IMR-90 (cell line): ENCODE measurements around the gene CCDC30. TPM values are rescaled to one million over a fixed set of nuclear protein-coding genes. Genes with fewer than 3 reads are reported as not detected.

ENCODE experiments used
- ATAC-seq: fragments of 200-7000 bp; cut with Tn5 transposase; 2 replicates; pipeline ENCODE4 v1.9.1; 2020; ENCODE audit warnings: low read depth, mild to moderate bottlenecking, moderate library complexity
- BruUV-seq: library from RNA; stranded (reverse); fragments of 400-500 nt; replicated peaks from 2 replicates; lab custom pipeline; 2021; lab: Mats Ljungman, UMichigan
- CTCF ChIA-PET: fragments of 300-600 bp; formaldehyde crosslinking; extraction: SDS; loops from one replicate; lab custom pipeline; 2021; ENCODE audit warnings: antibody characterized with exemption; lab: Yijun Ruan, JAX
- POLR2A ChIA-PET: fragments of 300-600 bp; sonication (Branson Sonifier 250); formaldehyde crosslinking; loops from one replicate; lab custom pipeline; 2022; ENCODE audit warnings: antibody characterized with exemption; ENCODE audit not compliant: unreplicated experiment; lab: Charles Lee
- DNase-seq: peaks from one replicate; pipeline ENCODE4 v3.0.0; 2013
- H2AFZ ChIP-seq: replicated peaks from 2 replicates; pipeline ENCODE3; 2013; ENCODE audit warnings: low read length, mild to moderate bottlenecking; ENCODE audit not compliant: poor library complexity
- H2AK5ac ChIP-seq: 2 replicates; pipeline ENCODE4 v1.6.1; 2013; ENCODE audit warnings: low read depth, low read length, inconsistent platforms
- H2AK9ac ChIP-seq: replicated peaks from 2 replicates; pipeline ENCODE3; 2013; ENCODE audit warnings: mild to moderate bottlenecking, low read depth, low read length, moderate library complexity; ENCODE audit not compliant: poor library complexity
- H2BK120ac ChIP-seq: 2 replicates; pipeline ENCODE4 v1.6.1; 2013; ENCODE audit warnings: low read depth, low read length, inconsistent platforms
- H2BK15ac ChIP-seq: 3 replicates; pipeline ENCODE4 v1.6.1; 2013; ENCODE audit warnings: low read depth, low read length, inconsistent platforms
- H2BK20ac ChIP-seq: 2 replicates; pipeline ENCODE4 v1.6.1; 2013; ENCODE audit warnings: low read depth, mild to moderate bottlenecking, inconsistent platforms, low read length, moderate library complexity
- H2BK5ac ChIP-seq: 2 replicates; pipeline ENCODE4 v1.6.1; 2013; ENCODE audit warnings: mild to moderate bottlenecking, low read depth, low read length, inconsistent platforms; ENCODE audit not compliant: poor library complexity, severe bottlenecking
- H3K14ac ChIP-seq: replicated peaks from 2 replicates; pipeline ENCODE4 v1.6.1; 2013; ENCODE audit warnings: low read depth, low read length, inconsistent platforms
- H3K18ac ChIP-seq: 2 replicates; pipeline ENCODE4 v1.6.1; 2013; ENCODE audit warnings: low read depth, low read length, control low read depth
- H3K23ac ChIP-seq: 2 replicates; pipeline ENCODE4 v1.6.1; 2013; ENCODE audit warnings: low read depth, low read length, inconsistent platforms
- H3K27ac ChIP-seq: 2 replicates; pipeline ENCODE4 v1.5.1; 2013; ENCODE audit warnings: mild to moderate bottlenecking, control low read depth, low read length; ENCODE audit not compliant: insufficient read depth
- H3K27me3 ChIP-seq: 2 replicates; pipeline ENCODE4 v1.6.1; 2013; ENCODE audit warnings: low read length; ENCODE audit not compliant: control insufficient read depth, insufficient read depth
- H3K36me3 ChIP-seq: 2 replicates; pipeline ENCODE4 v1.6.1; 2013; ENCODE audit warnings: low read length, mixed read lengths; ENCODE audit not compliant: control insufficient read depth, insufficient read depth
- H3K4ac ChIP-seq: 2 replicates; pipeline ENCODE4 v1.6.1; 2013; ENCODE audit warnings: low read depth, low read length, inconsistent platforms
- H3K4me1 ChIP-seq: 2 replicates; pipeline ENCODE4 v1.6.1; 2013; ENCODE audit warnings: low read length, mixed read lengths; ENCODE audit not compliant: control insufficient read depth, insufficient read depth
- H3K4me2 ChIP-seq: 2 replicates; pipeline ENCODE4 v1.6.1; 2013; ENCODE audit warnings: low read depth, mild to moderate bottlenecking, control low read depth, low read length, moderate library complexity
- H3K4me3 ChIP-seq: 2 replicates; pipeline ENCODE4 v1.5.1; 2013; ENCODE audit warnings: low read depth, mild to moderate bottlenecking, control low read depth, low read length, moderate library complexity; ENCODE audit not compliant: insufficient read depth
- H3K56ac ChIP-seq: 2 replicates; pipeline ENCODE4 v1.6.1; 2013; ENCODE audit warnings: low read length, inconsistent platforms; ENCODE audit not compliant: insufficient read depth; ENCODE audit errors: extremely low read depth
- H3K79me1 ChIP-seq, 2 experiments: 2 replicates each; pipeline ENCODE4 v1.6.1; 2013; ENCODE audit warnings: low read length in 2 of 2, inconsistent platforms in 1 of 2, low read depth in 1 of 2
- H3K9ac ChIP-seq: 2 replicates; pipeline ENCODE4 v1.6.1; 2013; ENCODE audit warnings: low read depth, low read length, control low read depth
- H3K9me1 ChIP-seq: 2 replicates; pipeline ENCODE4 v1.6.1; 2013; ENCODE audit warnings: low read length, inconsistent platforms; ENCODE audit not compliant: insufficient read depth
- H3K9me3 ChIP-seq: 2 replicates; pipeline ENCODE4 v1.6.1; 2013; ENCODE audit warnings: low read length; ENCODE audit not compliant: control insufficient read depth, insufficient read depth
- H4K20me1 ChIP-seq: 2 replicates; pipeline ENCODE4 v1.6.1; 2013; ENCODE audit warnings: low read length, inconsistent platforms; ENCODE audit not compliant: insufficient read depth
- H4K5ac ChIP-seq: 2 replicates; pipeline ENCODE4 v1.6.1; 2013; ENCODE audit warnings: mild to moderate bottlenecking, low read depth, low read length, control low read depth
- H4K8ac ChIP-seq, 2 experiments: 2 replicates each; pipeline ENCODE4 v1.6.1; 2013; ENCODE audit warnings: low read depth in 2 of 2, low read length in 2 of 2, control low read depth in 1 of 2, inconsistent platforms in 1 of 2
- H4K91ac ChIP-seq: 2 replicates; pipeline ENCODE4 v1.6.1; 2013; ENCODE audit warnings: low read depth, low read length, inconsistent platforms; ENCODE audit not compliant: insufficient read depth
- MAZ ChIP-seq: IDR thresholded peaks from 2 replicates; pipeline ENCODE4 v1.6.1; 2012; ENCODE audit warnings: low read depth, mild to moderate bottlenecking, low read length, improper control_type of control experiment, moderate library complexity, borderline replicate concordance
- WGBS, 2 experiments: methylation state at CpG; one replicate each; pipeline versions ENCODE4 v1.1.5 to v1.1.7; 2013; ENCODE audit warnings: missing lambda C conversion rate in 2 of 2; ENCODE audit not compliant: insufficient read length in 1 of 2; ENCODE audit errors: extremely low coverage in 2 of 2; 5-methylcytosine and 5-hydroxymethylcytosine counted together
- dilution Hi-C: fragments of 300-500 bp; cut with HindIII; formaldehyde crosslinking; loops from one replicate; pipeline ENCODE4 v1.14.3; 2018; ENCODE audit warnings: low sequenced_read_pairs; ENCODE audit not compliant: unreplicated experiment
- in situ Hi-C: fragments of 300-500 bp; cut with MboI; formaldehyde crosslinking; loops from 3 replicates; pipeline ENCODE4 v1.14.3; 2019; ENCODE audit warnings: low sequenced_read_pairs, inconsistent platforms, mixed read lengths
- intact Hi-C: fragments of 100-400 bp; cut with micrococcal nuclease; formaldehyde crosslinking; loops from 2 replicates; pipeline ENCODE4 v1.10.0; 2022
- polyA plus RNA-seq, 3 experiments: library from polyadenylated mRNA; depleted of rRNA; stranded (reverse); fragments of >200 nt; gene quantifications; 2 replicates each; pipeline ENCODE4 v1.2.3, GENCODE V29; 2012; ENCODE audit warnings: low replicate concordance in 1 of 3
- total RNA-seq: library from RNA; depleted of rRNA; stranded (reverse); fragments of >200 nt; gene quantifications from 2 replicates; pipeline ENCODE4 v1.2.3, GENCODE V29; 2012

Gene CCDC30
- total and polyA plus RNA-seq, 2 of the 4 experiments (the other 2 are of a cell fraction), result 0.14 to 0.18 TPM

DNA sequence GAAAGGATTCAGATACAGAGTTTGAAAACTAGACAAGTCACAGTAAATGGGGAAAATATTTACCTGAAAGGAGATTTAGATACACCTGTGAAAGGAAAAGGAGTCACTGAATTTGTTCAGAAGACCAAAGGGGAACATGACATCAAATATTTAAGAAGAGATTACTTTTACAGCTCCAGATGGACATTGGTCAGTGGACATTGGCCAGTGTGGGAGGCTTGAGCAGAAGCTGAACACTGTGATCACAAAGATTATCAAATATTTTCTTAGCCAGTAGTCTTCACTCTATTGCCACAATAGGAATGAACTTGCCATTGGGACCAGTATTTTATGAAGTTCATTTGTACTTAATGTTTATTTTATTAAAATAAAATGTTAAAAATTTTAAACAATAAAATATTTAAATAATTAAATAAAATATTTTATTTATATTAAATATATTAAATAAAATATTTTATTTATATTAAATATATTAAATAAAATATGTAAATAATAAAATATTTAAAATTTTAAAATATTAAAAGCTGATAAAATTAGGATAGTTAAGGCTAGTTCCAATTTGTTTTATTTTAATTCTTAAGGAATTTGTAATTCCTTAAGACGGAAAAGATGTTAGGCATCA lies 94.3 kb downstream of the CCDC30 start:
- Histone ChIP-seq H3K4me2 (no peak overlapping the region), H3K56ac (no peak overlapping the region), H2BK15ac (no peak overlapping the region), H3K23ac (no peak overlapping the region), H4K20me1 (no peaks in the 10 kb centered on the region), H3K79me1 (no peaks in the 10 kb centered on the region), H2AK5ac (no peak overlapping the region), H4K91ac (no peak overlapping the region), H3K18ac (no peak overlapping the region), H3K4ac (no peak overlapping the region), H3K9me1 (no peaks in the 10 kb centered on the region), H3K27ac (no peak overlapping the region), H4K8ac (no peak overlapping the region), H2AFZ (no peak overlapping the region), H3K9me3 (no peaks in the 10 kb centered on the region), H2BK120ac (no peak overlapping the region), H2BK20ac (no peak overlapping the region), H3K4me1 (no peaks in the 10 kb centered on the region), H4K5ac (no peak overlapping the region), H3K27me3 (no peaks in the 10 kb centered on the region), H3K14ac (no peak overlapping the region), H3K36me3 (no peaks in the 10 kb centered on the region), H3K4me3 (no peak overlapping the region), H3K9ac (no peak overlapping the region), H2AK9ac (no peak overlapping the region), H2BK5ac (no peak overlapping the region)
- POLR2A ChIA-PET, result interaction anchor here (0.6 kb wide), 1 partner anchor 289 kb away, joined by 6 read pairs; no protein-coding TSS in a partner anchor
- DNase-seq (no peak), ATAC-seq (no peak)
- intact Hi-C loops, result no loop called here
- CTCF ChIA-PET, result no interaction called here
- in situ Hi-C loops, result no loop called here
- dilution Hi-C loops, result no loop called here
- no TSS peak for BruUV-seq
- WGBS, 2 experiments, result no CpG with 5 or more reads among the region's 1 CpG
- TF ChIP-seq MAZ, result no peak
